ENCODE results near the gene PRKCB.
A peak's percentile ranks its signal among the peaks of the same experiment; 100 is the strongest.

The PRKCB gene

DNA sequence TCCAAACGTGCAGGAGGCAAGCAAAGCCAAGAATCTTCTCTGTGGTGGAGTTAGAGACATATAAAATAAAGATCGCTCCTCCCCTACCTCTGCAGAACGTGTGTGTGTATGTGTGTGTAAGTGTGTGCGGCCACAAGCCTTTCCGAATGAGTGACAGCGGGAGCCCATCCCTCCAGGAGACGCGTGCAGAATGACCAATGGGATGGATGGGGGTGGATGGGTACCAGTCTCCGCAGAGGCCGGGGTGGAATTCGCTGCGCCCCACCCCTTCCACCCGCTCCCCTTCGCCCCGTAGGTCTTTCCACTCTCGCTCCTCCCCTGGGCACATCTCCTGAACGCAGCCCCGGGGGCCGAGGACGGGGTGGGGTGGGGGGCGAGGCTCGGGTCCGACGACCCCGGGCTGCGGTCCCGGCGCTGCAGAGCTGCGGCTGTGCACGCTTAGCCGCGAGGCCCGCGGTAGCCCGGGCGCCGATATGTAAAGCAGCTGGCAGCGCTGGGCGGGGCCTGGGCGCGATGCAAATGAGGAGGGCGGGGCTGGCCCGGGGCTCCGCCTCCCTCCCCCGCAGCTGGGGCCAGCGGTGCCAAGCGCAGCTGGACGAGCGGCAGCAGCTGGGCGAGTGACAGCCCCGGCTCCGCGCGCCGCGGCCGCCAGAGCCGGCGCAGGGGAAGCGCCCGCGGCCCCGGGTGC, at the start of gene PRKCB:
Gene PRKCB, plus strand, starts transcription at position 594 of the 688 bp plus-strand sequence.
- TF ChIP-seq GATA1 (IDR thresholded peaks at IDR 0.05; ENCODE audit: low read depth, low read length) (no peak), POLR2A (IDR thresholded peaks at IDR 0.05; ENCODE audit: low read length) (no peak)
- peak; percentile 88 to 92 for DNase-seq

DNA sequence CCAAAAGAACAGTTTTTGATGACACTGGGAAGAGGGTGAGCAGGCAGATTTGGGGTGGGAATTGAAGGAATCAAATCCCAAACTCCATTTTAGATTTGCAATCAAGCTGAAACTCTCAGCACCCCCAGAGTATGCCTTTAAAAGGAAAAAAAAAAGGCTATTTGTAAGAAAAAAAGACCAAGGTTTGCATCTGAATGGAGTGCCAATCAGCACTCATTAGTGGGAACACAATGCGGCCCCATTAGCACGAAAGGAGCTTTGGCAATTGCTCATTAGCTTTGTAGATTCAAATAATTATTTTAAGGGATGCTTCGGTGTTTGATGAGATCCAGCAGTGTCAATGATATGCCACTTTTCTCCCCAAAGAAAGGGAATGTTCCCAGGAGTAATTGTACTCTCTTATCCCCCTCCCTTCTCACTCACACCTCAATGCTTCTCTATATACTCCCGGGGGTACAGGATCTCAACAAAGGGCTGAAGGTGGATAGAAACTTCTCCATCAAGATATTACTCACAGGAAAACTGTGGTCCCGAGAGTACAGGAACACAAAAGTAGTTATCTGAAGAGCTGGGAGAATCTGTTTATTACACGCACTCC, 48.7 kb upstream of the PRKCB start:
- no peak for DNase-seq
- TF ChIP-seq POLR2A (IDR thresholded peaks at IDR 0.05; ENCODE audit: low read length): no peak
- TF ChIP-seq GATA1 (IDR thresholded peaks at IDR 0.05; ENCODE audit: low read depth, low read length): no peak

DNA sequence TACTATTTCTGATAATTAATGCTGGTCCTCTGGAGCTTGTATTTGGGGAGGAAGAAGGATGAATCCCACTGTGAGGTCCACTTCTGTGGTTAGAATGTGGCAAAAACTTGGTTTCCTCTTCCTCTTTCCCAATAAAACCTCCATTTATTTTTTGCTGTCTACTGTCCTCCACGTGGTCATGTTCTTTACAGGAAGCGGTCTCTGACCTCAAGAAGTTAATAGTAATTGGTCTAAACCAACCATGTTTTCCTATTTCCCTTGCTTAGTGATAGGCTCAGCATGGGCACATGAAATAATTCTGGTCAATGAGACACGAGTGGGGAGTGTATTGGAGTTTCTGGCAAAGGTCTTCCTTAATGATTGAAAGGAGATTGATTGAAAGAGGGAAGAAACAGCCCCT, 47.1 kb upstream of the PRKCB start:
- TF ChIP-seq GATA1 (IDR thresholded peaks at IDR 0.05; ENCODE audit: low read depth, low read length) (no peak), POLR2A (IDR thresholded peaks at IDR 0.05; ENCODE audit: low read length) (no peak)
- DNase-seq: no peak

DNA sequence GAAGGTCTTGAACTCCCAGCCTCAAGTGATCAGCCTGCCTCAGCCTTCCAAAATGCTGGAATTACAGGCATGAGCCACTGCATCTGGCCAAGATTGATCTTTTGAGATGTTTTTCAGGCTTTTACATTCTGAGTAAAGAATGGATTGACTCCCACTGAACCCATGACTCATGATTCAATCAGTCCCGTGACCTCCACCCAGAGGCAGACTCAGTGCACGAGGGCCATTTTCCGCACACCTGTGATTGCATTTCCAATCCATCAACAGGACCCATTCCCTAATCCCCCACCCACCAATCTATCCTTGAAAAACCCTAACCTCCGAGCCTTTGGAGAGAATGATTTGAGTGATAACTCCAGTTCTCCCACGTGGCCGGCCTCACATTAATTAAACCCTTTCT, 40.4 kb upstream of the PRKCB start:
- TF ChIP-seq POLR2A (IDR thresholded peaks at IDR 0.05; ENCODE audit: low read length): no peak
- TF ChIP-seq GATA1 (IDR thresholded peaks at IDR 0.05; ENCODE audit: low read depth, low read length): no peak
- no peak for DNase-seq

DNA sequence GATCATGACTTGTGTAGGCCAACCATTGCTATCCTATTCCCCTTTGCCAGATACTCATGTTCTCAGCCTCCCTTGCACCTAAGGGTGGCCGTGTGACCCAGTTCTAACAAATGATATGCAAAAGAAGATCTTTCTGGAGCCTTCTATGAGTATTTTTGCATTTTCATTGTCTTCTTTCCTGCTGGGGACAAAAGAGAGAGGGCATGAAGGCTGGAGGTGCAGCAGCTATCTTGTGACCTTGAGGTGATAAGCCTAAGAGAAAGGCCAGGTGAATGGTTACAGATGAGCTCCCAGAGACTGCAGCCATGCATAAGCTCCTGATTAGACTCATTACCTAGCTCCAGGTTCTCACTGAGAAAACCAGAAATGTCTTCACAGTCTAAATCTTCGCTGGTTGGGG, 38.8 kb upstream of the PRKCB start:
- TF ChIP-seq GATA1 (IDR thresholded peaks at IDR 0.05; ENCODE audit: low read depth, low read length): no peak
- no peak for TF ChIP-seq POLR2A (IDR thresholded peaks at IDR 0.05; ENCODE audit: low read length)
- DNase-seq: no peak

DNA sequence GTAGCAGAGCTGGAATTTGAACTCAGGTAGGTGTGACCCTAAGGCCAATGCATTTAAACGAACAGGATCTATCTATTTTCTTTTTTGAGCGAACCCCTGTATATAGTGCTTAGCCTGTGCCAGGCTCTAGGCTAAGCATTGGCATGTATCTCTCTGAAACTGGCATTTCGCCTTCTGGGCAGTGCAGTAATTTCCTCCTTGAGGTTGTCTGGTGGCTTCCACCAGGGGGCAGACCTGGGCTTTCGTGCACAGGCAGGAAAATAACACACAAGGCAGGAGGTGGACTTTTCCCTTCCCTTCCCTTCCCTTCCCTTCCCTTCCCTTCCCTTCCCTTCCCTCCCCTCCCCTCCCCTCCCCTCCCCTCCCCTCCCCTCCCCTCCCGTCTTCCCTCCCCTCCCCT, 34.4 kb upstream of the PRKCB start:
- DNase-seq: peak; percentile 61 to 81

DNA sequence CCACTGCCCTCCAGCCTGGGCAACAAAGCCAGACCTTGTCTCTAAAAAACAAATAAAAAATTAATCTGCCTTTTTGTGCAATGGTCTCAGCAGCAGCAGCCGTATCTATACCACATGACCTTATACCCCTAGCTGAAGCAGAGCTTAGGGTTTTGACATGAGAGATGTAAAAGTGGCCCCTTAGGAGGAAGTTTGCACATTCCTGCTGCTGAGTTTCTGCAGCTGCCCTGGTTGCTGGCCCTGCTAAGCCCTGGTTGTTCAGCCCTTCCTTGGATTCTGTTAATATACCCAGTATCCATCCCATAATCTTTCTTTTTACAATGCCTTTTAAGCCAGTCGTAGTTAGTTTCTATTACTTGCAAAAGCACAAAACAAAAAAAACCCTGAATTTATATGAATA, 33.0 kb upstream of the PRKCB start:
- DNase-seq: no peak
- TF ChIP-seq POLR2A (IDR thresholded peaks at IDR 0.05; ENCODE audit: low read length) (no peak), GATA1 (IDR thresholded peaks at IDR 0.05; ENCODE audit: low read depth, low read length) (no peak)

More for the DNA sequence above, 34.4 kb upstream of the PRKCB start:
- no peak for TF ChIP-seq POLR2A (IDR thresholded peaks at IDR 0.05; ENCODE audit: low read length)
- TF ChIP-seq GATA1 (IDR thresholded peaks at IDR 0.05; ENCODE audit: low read depth, low read length): no peak

DNA sequence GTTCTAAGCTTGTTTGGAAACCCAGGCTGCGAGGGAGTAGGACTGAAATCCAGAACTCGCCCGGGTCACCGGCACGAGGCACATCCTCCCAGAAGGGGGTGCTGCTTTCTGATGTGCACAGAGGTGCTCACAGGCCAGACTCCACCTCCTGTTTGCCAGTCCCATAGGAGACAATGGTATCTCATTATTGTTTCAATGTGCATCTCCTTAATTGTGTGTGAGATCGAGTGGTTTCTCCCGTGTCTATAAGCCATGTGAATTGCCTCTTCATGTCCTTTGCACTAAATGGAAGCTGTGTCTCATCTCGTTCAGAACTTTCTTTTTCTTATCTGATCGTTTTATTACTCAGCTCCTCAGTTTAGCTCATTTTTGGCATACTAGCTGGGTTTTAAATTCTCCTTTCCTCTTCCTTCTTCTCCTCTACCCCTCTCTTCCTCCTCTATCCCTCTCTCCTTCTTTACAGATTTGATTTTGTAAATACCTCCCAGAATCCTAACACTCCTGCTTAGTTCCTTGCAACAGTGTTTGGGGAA, 32.1 kb upstream of the PRKCB start:
- TF ChIP-seq GATA1 (IDR thresholded peaks at IDR 0.05; ENCODE audit: low read depth, low read length) (no peak), POLR2A (IDR thresholded peaks at IDR 0.05; ENCODE audit: low read length) (no peak)
- DNase-seq: peak; percentile 48 to 65

DNA sequence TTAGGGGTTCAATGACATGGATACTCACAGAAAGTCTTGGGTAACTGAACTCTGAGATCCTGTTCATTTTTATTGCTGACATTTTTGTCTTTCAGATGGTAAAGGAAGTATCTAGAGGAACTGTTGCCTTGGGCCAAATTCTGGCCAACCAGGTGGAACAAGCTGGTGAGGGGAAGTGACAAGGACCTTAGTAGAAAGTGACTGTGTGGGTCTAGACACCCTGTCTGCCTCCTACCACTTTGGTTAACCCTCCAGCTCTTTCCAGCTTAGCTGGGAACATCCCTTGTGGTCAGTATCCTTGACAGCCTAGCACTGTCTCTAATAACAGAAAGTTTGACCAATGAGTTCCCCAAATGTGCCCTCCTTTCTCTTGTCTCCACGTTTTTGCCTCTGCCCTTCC, 28.8 kb upstream of the PRKCB start:
- no peak for TF ChIP-seq GATA1 (IDR thresholded peaks at IDR 0.05; ENCODE audit: low read depth, low read length)
- no peak for TF ChIP-seq POLR2A (IDR thresholded peaks at IDR 0.05; ENCODE audit: low read length)
- DNase-seq: no peak

DNA sequence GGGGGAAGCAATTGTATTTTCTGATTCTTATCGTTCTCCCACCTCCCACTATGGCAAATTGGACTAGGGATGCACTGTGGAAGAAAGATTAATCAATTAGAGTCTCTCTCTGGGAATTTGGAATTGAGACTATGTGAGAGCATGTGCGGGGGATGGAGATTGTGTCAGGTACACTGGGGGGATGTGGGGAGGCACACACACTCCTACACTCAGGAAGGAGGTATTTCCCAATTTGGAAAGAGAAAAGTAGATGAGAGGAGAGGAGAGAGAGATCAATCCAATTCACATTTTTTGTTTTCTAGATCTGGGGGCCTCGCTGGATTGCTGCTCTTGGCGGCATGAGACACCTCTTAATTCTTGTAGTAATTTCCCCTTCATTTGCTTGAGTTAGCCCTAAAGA, 14.3 kb upstream of the PRKCB start:
- no peak for TF ChIP-seq POLR2A (IDR thresholded peaks at IDR 0.05; ENCODE audit: low read length)
- TF ChIP-seq GATA1 (IDR thresholded peaks at IDR 0.05; ENCODE audit: low read depth, low read length): no peak
- no peak for DNase-seq

DNA sequence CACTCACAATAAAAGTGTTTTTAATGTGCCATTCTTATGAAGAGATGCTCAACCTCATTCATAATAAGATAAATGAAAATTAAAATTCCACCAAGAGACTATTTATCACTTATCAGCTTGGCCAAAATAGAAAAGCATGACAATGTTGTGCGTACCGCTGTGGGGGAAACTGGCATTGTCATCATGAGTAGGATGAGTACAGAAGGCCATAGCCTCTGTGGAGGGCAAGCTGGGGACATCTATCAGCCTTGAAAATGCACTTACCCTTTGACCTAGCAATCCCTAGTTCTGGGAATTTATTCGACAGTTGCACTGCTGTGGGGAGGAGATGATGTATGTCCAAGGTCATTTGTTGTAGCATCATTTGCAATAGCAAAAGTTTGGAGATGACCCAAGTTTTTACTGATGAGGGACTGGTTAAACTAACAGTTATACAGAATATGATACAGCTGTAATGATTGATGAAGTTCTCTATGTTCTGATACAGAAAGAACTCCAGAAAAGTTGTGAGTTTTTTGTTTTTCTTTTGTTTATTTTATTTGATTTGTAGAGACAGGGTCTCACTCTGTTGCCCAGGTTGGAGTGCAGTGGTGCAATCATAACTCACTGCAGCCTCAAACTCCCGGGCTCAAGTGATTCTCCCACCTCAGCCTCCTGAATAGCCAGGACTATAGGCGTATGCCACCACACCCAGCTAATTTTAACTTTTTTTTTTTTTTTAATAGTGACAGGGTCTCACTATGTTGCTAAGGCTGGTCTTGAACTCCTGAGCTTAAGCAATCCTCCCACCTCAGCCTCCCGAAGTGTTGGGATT, 13.7 kb upstream of the PRKCB start:
- TF ChIP-seq GATA1 (IDR thresholded peaks at IDR 0.05; ENCODE audit: low read depth, low read length): no peak
- TF ChIP-seq POLR2A (IDR thresholded peaks at IDR 0.05; ENCODE audit: low read length): no peak
- DNase-seq: peak; percentile 44 to 52

DNA sequence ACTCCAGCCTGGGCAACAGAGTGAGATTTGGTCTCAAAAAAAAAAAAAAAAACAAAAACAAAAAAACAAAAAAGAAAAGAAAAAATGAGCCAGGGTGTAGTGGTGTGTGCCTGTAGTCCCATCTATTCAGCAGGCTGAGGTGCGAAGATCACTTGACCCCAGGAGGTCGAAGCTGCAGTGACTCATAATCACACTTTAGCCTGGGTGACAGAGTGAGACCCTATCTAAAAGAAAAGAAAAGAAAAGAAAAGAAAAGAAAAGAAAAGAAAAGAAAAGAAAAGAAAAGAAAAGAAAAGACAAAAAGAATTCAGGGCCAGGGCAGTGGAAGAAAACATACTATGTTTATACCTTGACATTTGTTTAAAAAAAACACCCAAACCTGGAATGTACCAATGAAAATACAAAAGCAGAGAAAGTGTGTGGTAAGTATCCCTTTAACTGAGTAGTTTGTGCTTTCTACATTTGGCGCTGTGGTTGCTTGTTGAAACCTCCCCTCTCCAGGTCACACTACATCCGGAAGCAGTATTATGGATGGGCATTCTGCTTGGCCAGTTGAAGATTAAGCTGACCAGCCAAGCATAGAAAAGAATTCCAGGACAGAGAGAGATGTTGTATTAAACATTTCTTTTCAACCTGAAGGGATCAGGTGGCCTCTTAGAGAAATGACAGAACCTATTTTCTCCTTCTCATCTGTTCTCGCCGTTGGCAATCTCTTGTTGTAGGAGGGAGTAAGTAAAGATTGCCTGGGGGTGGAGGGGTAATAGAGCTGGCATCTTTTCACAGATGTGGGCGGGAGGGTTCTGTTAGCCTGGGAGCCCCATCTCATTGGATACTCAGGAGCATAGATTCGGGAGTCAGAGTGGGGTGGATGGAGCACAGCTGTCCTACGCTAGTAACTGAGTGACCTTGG, 12.1 kb upstream of the PRKCB start:
- TF ChIP-seq POLR2A (IDR thresholded peaks at IDR 0.05; ENCODE audit: low read length) (no peak), GATA1 (IDR thresholded peaks at IDR 0.05; ENCODE audit: low read depth, low read length) (no peak)
- no peak for DNase-seq

DNA sequence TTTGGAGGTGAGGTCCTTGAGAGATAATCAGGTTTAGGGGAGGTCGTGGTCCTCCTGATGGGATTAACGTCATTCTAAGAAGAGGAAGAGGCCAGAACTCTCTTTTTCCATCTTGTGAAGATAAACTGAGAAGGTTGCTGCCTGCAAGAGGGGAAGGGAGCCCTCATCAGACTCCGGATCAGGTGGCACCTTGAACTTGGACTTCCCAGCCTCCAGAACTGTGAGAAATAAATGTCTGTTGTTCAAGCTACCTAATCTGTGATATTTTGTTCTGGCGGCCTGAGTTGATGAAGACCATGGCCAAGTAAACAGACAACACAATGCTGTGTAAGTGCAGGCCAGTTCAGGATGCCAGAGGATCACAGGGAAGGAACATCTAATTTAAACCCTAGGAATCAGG, 10.9 kb upstream of the PRKCB start:
- no peak for DNase-seq
- TF ChIP-seq POLR2A (IDR thresholded peaks at IDR 0.05; ENCODE audit: low read length) (no peak), GATA1 (IDR thresholded peaks at IDR 0.05; ENCODE audit: low read depth, low read length) (no peak)
